GM23338 (cell line): ENCODE measurements around the gene CRP.

ENCODE experiments used
- CTCF ChIP-seq, 2 experiments: fragments of 200-600 bp in 1 of 2; sonication (generic) in 1 of 2; conservative IDR thresholded peaks; 2 replicates each; pipeline versions ENCODE4 v1.5.1 to v1.6.1; 2016 to 2017; ENCODE audit warnings: antibody characterized with exemption in 2 of 2, low read depth in 2 of 2, mild to moderate bottlenecking in 2 of 2, moderate library complexity in 1 of 2
- JUNB ChIP-seq: IDR thresholded peaks from one replicate; pipeline ENCODE4 v1.6.1; 2016; ENCODE audit warnings: antibody characterized with exemption; ENCODE audit not compliant: unreplicated experiment
- POLR2AphosphoS5 ChIP-seq: IDR thresholded peaks from 2 replicates; pipeline ENCODE4 v1.6.1; 2016; ENCODE audit warnings: antibody characterized with exemption, low read depth
- ZNF462 ChIP-seq: fragments of 250-450 bp; sonication (Bioruptor Pico); IDR thresholded peaks from 2 replicates; pipeline ENCODE4 v1.5.0; 2020; ENCODE audit warnings: mild to moderate bottlenecking, moderate library complexity

GRCh38 chr1:159705904-159706256 lies 8.5 kb downstream of the CRP start:
- TF ChIP-seq CTCF (conservative IDR thresholded peaks at IDR 0.05; ENCODE audit: low read depth in 2 of 2) = no peak
- TF ChIP-seq POLR2AphosphoS5 = no peak
- no peak for TF ChIP-seq ZNF462
- no peak for TF ChIP-seq JUNB
